CD4-positive, CD25-positive, alpha-beta regulatory T cell (primary cell): ENCODE data around the gene CKLF. TPM values are rescaled to one million over a fixed set of nuclear protein-coding genes. Genes with fewer than 3 reads are reported as not detected.

ENCODE experiments used
- ATAC-seq, 2 donors: fragments of 150-1000 bp; cut with Tn5 transposase; one replicate each; pipeline ENCODE4 v1.10.0; 2021; ENCODE audit warnings: low read depth in 2 of 2, moderate number of reproducible peaks in 2 of 2, moderate library complexity in 1 of 2
- DNase-seq, 3 donors: peaks; one replicate each; pipeline versions ENCODE4 v3.0.0 to v3.0.0-alpha.2; 2012 to 2022; ENCODE audit warnings: mixed read lengths in 1 of 3
- H3K27ac ChIP-seq: one replicate; pipeline ENCODE4 v1.7.0; 2013; ENCODE audit warnings: mild to moderate bottlenecking, low read length; ENCODE audit not compliant: insufficient read depth, poor library complexity, severe bottlenecking
- H3K27me3 ChIP-seq: one replicate; pipeline ENCODE4 v1.7.0; 2013; ENCODE audit warnings: low read length; ENCODE audit not compliant: control insufficient read depth, insufficient read depth
- H3K36me3 ChIP-seq: one replicate; pipeline ENCODE4 v1.7.0; 2013; ENCODE audit warnings: mild to moderate bottlenecking, low read length, moderate library complexity; ENCODE audit not compliant: control insufficient read depth, insufficient read depth
- H3K4me1 ChIP-seq: 2 replicates; pipeline ENCODE4 v1.7.0; 2013; ENCODE audit warnings: mild to moderate bottlenecking, low read length; ENCODE audit not compliant: insufficient read depth, control insufficient read depth, poor library complexity, severe bottlenecking
- H3K4me3 ChIP-seq: one replicate; pipeline ENCODE4 v1.7.0; 2013; ENCODE audit warnings: low read depth, mild to moderate bottlenecking, low read length, moderate library complexity
- H3K9me3 ChIP-seq, 2 experiments: 1 replicate in 1 of 2; 2 replicates in 1 of 2; pipeline ENCODE4 v1.7.0; 2013; ENCODE audit warnings: low read length in 2 of 2, mild to moderate bottlenecking in 1 of 2, moderate library complexity in 1 of 2; ENCODE audit not compliant: control insufficient read depth in 2 of 2
- H3K27ac Mint-ChIP-seq, 3 donors: one replicate each; pipeline ENCODE4 v1.8.0; 2020 to 2022; ENCODE audit warnings: mild to moderate bottlenecking in 3 of 3, mixed read lengths in 3 of 3, moderate library complexity in 2 of 3
- H3K27me3 Mint-ChIP-seq: one replicate; pipeline ENCODE4 v1.8.0; 2022; ENCODE audit warnings: mild to moderate bottlenecking, mixed read lengths
- H3K36me3 Mint-ChIP-seq: one replicate; pipeline ENCODE4 v1.8.0; 2020; ENCODE audit warnings: mixed read lengths
- H3K4me1 Mint-ChIP-seq, 4 donors: one replicate each; pipeline ENCODE4 v1.8.0; 2020 to 2022; ENCODE audit warnings: mixed read lengths in 4 of 4, mild to moderate bottlenecking in 1 of 4
- H3K4me3 Mint-ChIP-seq, 4 donors: one replicate each; pipeline ENCODE4 v1.8.0; 2020 to 2022; ENCODE audit warnings: mild to moderate bottlenecking in 4 of 4, mixed read lengths in 4 of 4, moderate library complexity in 3 of 4
- H3K9me3 Mint-ChIP-seq, 7 donors: one replicate each; pipeline ENCODE4 v1.8.0; 2020 to 2022; ENCODE audit warnings: mixed read lengths in 7 of 7, mild to moderate bottlenecking in 3 of 7, moderate library complexity in 2 of 7
- polyA plus RNA-seq, 4 donors: library from polyadenylated mRNA; unstranded; fragments of 300-500 nt; fragmentation: Illumina TruSeq; gene quantifications; one replicate each; pipeline ENCODE4 v1.2.3, GENCODE V29; 2021
- total RNA-seq: library from RNA; stranded (reverse); gene quantifications from one replicate; pipeline ENCODE4 v1.2.3, GENCODE V29; 2022

The CKLF gene
- total and polyA plus RNA-seq, 5 donors from 2014 or later: 48.2 to 242 (median 161) TPM

DNA sequence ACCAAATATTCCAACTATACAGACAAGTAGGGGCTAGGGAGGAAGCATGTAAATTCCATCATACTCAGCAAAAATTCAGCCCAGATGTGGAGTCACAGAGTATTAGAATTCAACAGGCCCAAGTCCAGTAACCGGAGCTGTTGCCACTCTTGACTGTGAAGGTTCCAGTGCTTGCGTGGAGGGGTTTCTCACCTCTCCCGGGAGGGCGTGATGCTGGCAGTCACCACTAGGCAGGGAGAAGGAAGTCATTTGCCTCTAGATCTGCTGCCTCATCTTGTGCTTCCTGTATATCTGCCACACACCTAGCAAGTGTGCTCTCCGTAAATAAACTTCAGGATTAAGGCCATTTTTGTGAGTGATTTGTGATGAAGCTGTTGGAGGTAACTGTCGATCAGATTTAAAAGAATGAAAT is 1.0 kb upstream of the CKLF start:
- Histone ChIP-seq H3K27me3 (no peaks in the 10 kb centered on the region), H3K36me3 (peaks cover 3% of the 10 kb centered on the region), H3K9me3 (no peaks in the 10 kb centered on the region), H3K4me3 (peak overlapping the region; percentile 97), H3K27ac (peak overlapping the region; percentile 88), H3K4me1 (peaks cover 78% of the 10 kb centered on the region)
- no peaks in the 10 kb centered on the region for H3K9me3 Mint-ChIP-seq
- H3K27me3 Mint-ChIP-seq: no peaks in the 10 kb centered on the region
- H3K36me3 Mint-ChIP-seq: peaks cover 4% of the 10 kb centered on the region
- ATAC-seq: peak; percentile 26 to 37
- peaks cover 44 to 89% (median 69%) of the 10 kb centered on the region in 4 donors for H3K4me1 Mint-ChIP-seq
- peak overlapping the region; percentile 92 to 98 (median 97) for H3K27ac Mint-ChIP-seq
- H3K4me3 Mint-ChIP-seq: peak overlapping the region; percentile 97 to 99 (median 98)
- peak; percentile 56 to 79 (median 58) for DNase-seq

DNA sequence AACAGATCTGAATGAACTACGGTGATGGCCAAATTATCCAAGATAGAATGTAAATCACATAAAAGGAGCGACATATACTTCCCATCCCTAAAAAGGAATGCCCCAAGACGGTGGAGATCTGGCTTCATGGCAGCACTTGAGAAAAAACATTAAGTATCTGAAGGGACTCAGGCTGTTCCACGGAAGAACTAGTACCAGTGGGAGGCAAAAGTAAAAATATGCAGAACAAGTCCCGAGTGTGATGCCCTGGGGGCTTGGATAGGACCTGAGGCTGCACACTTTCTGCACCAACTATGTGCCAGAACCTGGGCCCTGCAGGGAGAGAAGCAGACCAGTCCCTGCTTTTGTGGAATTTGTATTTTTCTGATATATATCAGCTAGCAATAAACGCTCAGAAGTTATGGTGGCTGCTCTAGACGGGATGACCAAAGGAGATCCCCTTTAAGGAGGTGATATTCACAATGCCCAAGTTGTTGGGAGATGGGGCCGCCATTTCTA is 539 bp upstream of the CKLF start:
- Mint-ChIP-seq H3K27me3 (no peaks in the 10 kb centered on the region), H3K4me1 (peaks cover 44 to 91% (median 70%) of the 10 kb centered on the region in 4 donors), H3K4me3 (peak overlapping the region; percentile 97 to 99 (median 98)), H3K36me3 (peaks cover 4% of the 10 kb centered on the region), H3K9me3 (no peaks in the 10 kb centered on the region), H3K27ac (peak overlapping the region; percentile 92 to 98 (median 97))
- H3K27me3 ChIP-seq: no peaks in the 10 kb centered on the region
- H3K4me1 ChIP-seq: peaks cover 79% of the 10 kb centered on the region
- peak overlapping the region; percentile 97 for H3K4me3 ChIP-seq
- DNase-seq: no peak
- H3K9me3 ChIP-seq: no peaks in the 10 kb centered on the region
- H3K27ac ChIP-seq: peak overlapping the region; percentile 88
- peaks cover 4% of the 10 kb centered on the region for H3K36me3 ChIP-seq
- no peak for ATAC-seq

- peaks cover 10% of the 10 kb centered on the region for H3K36me3 Mint-ChIP-seq
- no peaks in the 10 kb centered on the region for H3K9me3 Mint-ChIP-seq
- peaks cover 90% of the 10 kb centered on the region for H3K4me1 ChIP-seq
- ATAC-seq (no peak), DNase-seq (peak in 2 of 3 donors; percentile 17 to 32)
- peak overlapping the region; percentile 97 to 99 (median 98) for H3K4me3 Mint-ChIP-seq
- no peaks in the 10 kb centered on the region for H3K9me3 ChIP-seq
- H3K4me1 Mint-ChIP-seq: peaks cover 46 to 87% (median 67%) of the 10 kb centered on the region in 4 donors
- H3K27me3 ChIP-seq: no peaks in the 10 kb centered on the region
- peak overlapping the region; percentile 92 to 98 (median 97) for H3K27ac Mint-ChIP-seq
- H3K27me3 Mint-ChIP-seq: no peaks in the 10 kb centered on the region
- H3K4me3 ChIP-seq: peak overlapping the region; percentile 97
- peak overlapping the region; percentile 88 for H3K27ac ChIP-seq
- peaks cover 16% of the 10 kb centered on the region for H3K36me3 ChIP-seq
Measured at GRCh38 chr16:66553223-66553622, 847 bp downstream of the CKLF start.

GRCh38 chr16:66554021-66554420 is 1.6 kb downstream of the CKLF start:
- Histone ChIP-seq H3K27ac (peak overlapping the region; percentile 88), H3K9me3 (no peaks in the 10 kb centered on the region), H3K4me3 (peak overlapping the region; percentile 97), H3K4me1 (peaks cover 87% of the 10 kb centered on the region), H3K36me3 (peaks cover 24% of the 10 kb centered on the region), H3K27me3 (no peaks in the 10 kb centered on the region)
- no peaks in the 10 kb centered on the region for H3K9me3 Mint-ChIP-seq
- peaks cover 18% of the 10 kb centered on the region for H3K36me3 Mint-ChIP-seq
- DNase-seq (no peak), ATAC-seq (no peak)
- peak overlapping the region; percentile 92 to 98 (median 97) for H3K27ac Mint-ChIP-seq
- peak overlapping the region; percentile 97 to 99 (median 98) for H3K4me3 Mint-ChIP-seq
- H3K4me1 Mint-ChIP-seq: peaks cover 45 to 87% (median 69%) of the 10 kb centered on the region in 4 donors
- no peaks in the 10 kb centered on the region for H3K27me3 Mint-ChIP-seq

GRCh38 chr16:66554495-66554894 is 2.1 kb downstream of the CKLF start:
- no peaks in the 10 kb centered on the region for H3K9me3 ChIP-seq
- H3K4me1 ChIP-seq: peaks cover 84% of the 10 kb centered on the region
- Mint-ChIP-seq H3K27ac (peak overlapping the region; percentile 87 to 97 (median 92)), H3K4me3 (peak overlapping the region; percentile 97 to 99 (median 98)), H3K27me3 (no peaks in the 10 kb centered on the region), H3K9me3 (no peaks in the 10 kb centered on the region), H3K4me1 (peaks cover 45 to 87% (median 69%) of the 10 kb centered on the region in 4 donors), H3K36me3 (peaks cover 19% of the 10 kb centered on the region)
- H3K27ac ChIP-seq: no peak overlapping the region
- H3K4me3 ChIP-seq: peak overlapping the region; percentile 97
- ATAC-seq: no peak
- no peak for DNase-seq
- H3K36me3 ChIP-seq: peaks cover 29% of the 10 kb centered on the region
- H3K27me3 ChIP-seq: no peaks in the 10 kb centered on the region

GRCh38 chr16:66560107-66560506 is 7.7 kb downstream of the CKLF start:
- Histone ChIP-seq H3K27me3 (no peaks in the 10 kb centered on the region), H3K36me3 (peaks cover 58% of the 10 kb centered on the region), H3K9me3 (no peaks in the 10 kb centered on the region), H3K27ac (no peak overlapping the region), H3K4me1 (peaks cover 74% of the 10 kb centered on the region), H3K4me3 (peak overlapping the region; percentile 33)
- ATAC-seq (no peak), DNase-seq (no peak)
- H3K27me3 Mint-ChIP-seq: no peaks in the 10 kb centered on the region
- peak overlapping the region; percentile 46 to 82 (median 77) for H3K27ac Mint-ChIP-seq
- H3K36me3 Mint-ChIP-seq: peaks cover 36% of the 10 kb centered on the region
- peak overlapping the region in 3 of 4 donors; percentile 0 to 22 (median 7) for H3K4me3 Mint-ChIP-seq
- peaks cover 54 to 88% (median 73%) of the 10 kb centered on the region in 4 donors for H3K4me1 Mint-ChIP-seq
- no peaks in the 10 kb centered on the region for H3K9me3 Mint-ChIP-seq

DNA sequence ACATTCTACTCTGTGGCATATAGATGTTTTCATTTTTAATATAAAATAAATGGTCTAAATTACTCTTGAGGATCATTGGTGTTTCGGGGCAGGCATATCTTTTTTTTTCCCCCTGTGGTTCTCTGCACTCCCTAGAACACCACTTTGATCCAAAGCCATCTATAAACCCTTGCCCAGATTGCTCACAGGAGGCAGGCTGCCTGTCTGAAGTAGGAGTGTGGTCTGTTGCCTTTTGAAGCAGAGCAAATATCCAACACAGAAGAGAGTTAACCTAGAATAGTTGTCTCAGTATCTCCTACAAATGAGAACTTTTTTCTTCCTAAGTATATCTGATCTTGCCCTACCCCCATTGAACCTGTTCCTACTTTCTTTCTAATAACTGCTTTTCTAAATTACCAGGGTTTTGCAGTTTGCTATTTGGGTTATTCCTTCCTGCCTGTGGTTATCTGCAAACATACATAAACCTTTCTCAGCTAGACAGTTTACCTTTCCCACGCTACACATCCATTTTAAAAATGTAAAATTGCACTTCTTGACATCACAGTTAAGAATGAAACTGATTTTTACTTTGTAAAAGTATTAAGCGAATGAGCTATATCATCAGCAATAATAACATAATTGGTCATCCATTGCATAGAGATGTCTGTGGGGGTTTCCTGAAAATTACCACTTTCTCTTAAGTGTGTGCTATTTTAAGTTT is 9.2 kb downstream of the CKLF start:
- DNase-seq (no peak), ATAC-seq (no peak)
- peaks cover 60% of the 10 kb centered on the region for H3K4me1 ChIP-seq
- Mint-ChIP-seq H3K9me3 (no peaks in the 10 kb centered on the region), H3K27me3 (no peaks in the 10 kb centered on the region), H3K36me3 (peaks cover 41% of the 10 kb centered on the region), H3K4me3 (peak overlapping the region in 2 of 4 donors; percentile 51 to 60), H3K4me1 (peaks cover 46 to 79% (median 61%) of the 10 kb centered on the region in 4 donors), H3K27ac (peak overlapping the region; percentile 77 to 92 (median 88))
- peak overlapping the region; percentile 63 for H3K27ac ChIP-seq
- H3K9me3 ChIP-seq: no peaks in the 10 kb centered on the region
- H3K27me3 ChIP-seq: no peaks in the 10 kb centered on the region
- peaks cover 67% of the 10 kb centered on the region for H3K36me3 ChIP-seq
- peak overlapping the region; percentile 42 for H3K4me3 ChIP-seq
